Esophagus muscularis mucosa (tissue), 4 donors: ENCODE data around the gene NKX2-3. TPM values are rescaled to one million over a fixed set of nuclear protein-coding genes. Genes with fewer than 3 reads are reported as not detected.

Experiments used
- DNase-seq: peaks from one replicate; pipeline ENCODE4 v3.0.0-alpha.2; 2017; ENCODE audit errors: extremely low spot score
- H3K27ac ChIP-seq, 4 donors: fragments of 200-600 bp; sonication (generic); replicated peaks in 1 of 4; 1 replicate in 3 of 4; 2 replicates in 1 of 4; pipeline ENCODE4 v1.5.1; 2016 to 2019; ENCODE audit warnings: mild to moderate bottlenecking in 1 of 4
- H3K27me3 ChIP-seq, 4 donors: fragments of 200-600 bp; sonication (generic); one replicate each; pipeline versions ENCODE4 v1.5.1 to v1.6.0; 2016 to 2019
- H3K36me3 ChIP-seq, 4 donors: fragments of 200-600 bp; sonication (generic); one replicate each; pipeline ENCODE4 v1.5.1; 2016 to 2019
- H3K4me1 ChIP-seq, 4 donors: fragments of 200-600 bp; sonication (generic); one replicate each; pipeline ENCODE4 v1.5.1; 2016 to 2019
- H3K4me3 ChIP-seq, 4 donors: fragments of 200-600 bp; sonication (generic); 1 replicate in 2 of 4; 2 replicates in 2 of 4; pipeline ENCODE4 v1.5.1; 2016 to 2019; ENCODE audit warnings: mild to moderate bottlenecking in 4 of 4, moderate library complexity in 1 of 4
- H3K9me3 ChIP-seq, 4 donors: fragments of 200-600 bp; sonication (generic); 1 replicate in 3 of 4; 2 replicates in 1 of 4; pipeline ENCODE4 v1.5.1; 2016 to 2019
- EP300 ChIP-seq: sonication (generic); formaldehyde crosslinking; IDR thresholded peaks from one replicate; pipeline ENCODE4 v1.6.1; 2017; ENCODE audit warnings: antibody characterized with exemption
- POLR2A ChIP-seq: fragments of 450-650 bp; IDR thresholded peaks from one replicate; pipeline ENCODE4 v1.6.1; 2017; ENCODE audit warnings: antibody characterized with exemption, moderate library complexity, mild to moderate bottlenecking, low read depth
- POLR2AphosphoS5 ChIP-seq, 2 donors: sonication (generic); formaldehyde crosslinking; IDR thresholded peaks; one replicate each; pipeline ENCODE4 v1.6.1; 2017; ENCODE audit warnings: antibody characterized with exemption in 2 of 2
- WGBS: methylation state at CpG from one replicate; pipeline ENCODE4 v1.1.5; 2018; 5-methylcytosine and 5-hydroxymethylcytosine counted together
- intact Hi-C: fragments of 100-400 bp; cut with DNase I; formaldehyde crosslinking; loops from one replicate; pipeline ENCODE4 v1.15.1; 2023
- total RNA-seq, 4 donors: library from RNA; depleted of rRNA; stranded (reverse); fragments of >200 nt; gene quantifications; one replicate each; pipeline versions ENCODE4 v1.1.0 to v1.2.1, GENCODE V29; 2016
- TF ChIP-seq, protein P1 (sequence below), 3 experiments: fragments of 200-600 bp in 2 of 3; fragments of 450-650 bp in 1 of 3; sonication (generic) in 2 of 3; IDR thresholded peaks; one replicate each; pipeline ENCODE4 v1.5.1; 2017 to 2019; ENCODE audit warnings: antibody characterized with exemption in 3 of 3, mild to moderate bottlenecking in 2 of 3, moderate library complexity in 1 of 3

The NKX2-3 gene
- total RNA-seq, 4 donors from 2014 or later, result 0.19 to 0.34 TPM; not detected in 2

DNA sequence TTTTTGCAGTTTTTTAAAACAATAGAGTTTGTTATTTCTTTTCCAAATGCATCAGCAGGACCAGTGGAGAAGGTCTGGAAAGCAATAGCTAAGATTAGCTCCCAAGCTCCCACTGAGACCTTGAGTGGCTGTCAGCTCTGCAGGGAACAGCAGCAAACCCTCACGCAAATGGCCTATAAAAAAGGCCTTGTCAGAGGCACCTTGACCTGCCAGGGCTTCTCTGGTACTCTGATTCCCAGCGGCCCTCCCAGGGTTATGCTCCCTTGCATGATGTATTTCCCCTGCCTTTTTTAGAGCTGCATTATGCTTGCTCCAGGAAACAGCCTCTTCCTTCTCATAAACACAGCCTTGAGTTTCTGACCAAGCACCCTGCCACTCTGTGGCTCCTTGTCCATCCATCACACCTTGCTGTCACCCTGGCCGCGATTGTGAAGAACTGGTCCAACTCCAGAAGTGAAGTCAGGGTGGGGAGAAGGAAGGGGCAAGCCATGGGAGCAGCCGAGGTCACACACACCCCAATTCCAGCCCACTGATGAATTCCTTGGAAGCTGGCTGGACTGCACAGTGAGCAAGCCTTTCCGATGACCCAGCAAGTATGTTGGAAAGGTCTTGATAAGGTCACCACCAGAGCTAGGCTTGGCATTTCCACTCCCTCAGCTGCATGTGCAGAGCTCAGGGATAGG lies 35.3 kb upstream of the NKX2-3 start:
- intact Hi-C loops, result no loop called here
- H3K27me3 ChIP-seq, result peaks cover 0 to 38% (median 3%) of the 10 kb centered on the region in 4 donors
- WGBS, result 43% methylated on average over 6 of the region's 6 CpGs
- peaks cover 0 to 13% (median 5%) of the 10 kb centered on the region in 4 donors for H3K9me3 ChIP-seq
- H3K27ac ChIP-seq, result no peak overlapping the region
- H3K36me3 ChIP-seq, result no peaks in the 10 kb centered on the region
- H3K4me1 ChIP-seq, result no peaks in the 10 kb centered on the region
- H3K4me3 ChIP-seq, result no peak overlapping the region
- TF ChIP-seq POLR2AphosphoS5 (IDR thresholded peaks at IDR 0.05), result no peak
- TF ChIP-seq, protein P1, sequence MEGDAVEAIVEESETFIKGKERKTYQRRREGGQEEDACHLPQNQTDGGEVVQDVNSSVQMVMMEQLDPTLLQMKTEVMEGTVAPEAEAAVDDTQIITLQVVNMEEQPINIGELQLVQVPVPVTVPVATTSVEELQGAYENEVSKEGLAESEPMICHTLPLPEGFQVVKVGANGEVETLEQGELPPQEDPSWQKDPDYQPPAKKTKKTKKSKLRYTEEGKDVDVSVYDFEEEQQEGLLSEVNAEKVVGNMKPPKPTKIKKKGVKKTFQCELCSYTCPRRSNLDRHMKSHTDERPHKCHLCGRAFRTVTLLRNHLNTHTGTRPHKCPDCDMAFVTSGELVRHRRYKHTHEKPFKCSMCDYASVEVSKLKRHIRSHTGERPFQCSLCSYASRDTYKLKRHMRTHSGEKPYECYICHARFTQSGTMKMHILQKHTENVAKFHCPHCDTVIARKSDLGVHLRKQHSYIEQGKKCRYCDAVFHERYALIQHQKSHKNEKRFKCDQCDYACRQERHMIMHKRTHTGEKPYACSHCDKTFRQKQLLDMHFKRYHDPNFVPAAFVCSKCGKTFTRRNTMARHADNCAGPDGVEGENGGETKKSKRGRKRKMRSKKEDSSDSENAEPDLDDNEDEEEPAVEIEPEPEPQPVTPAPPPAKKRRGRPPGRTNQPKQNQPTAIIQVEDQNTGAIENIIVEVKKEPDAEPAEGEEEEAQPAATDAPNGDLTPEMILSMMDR (IDR thresholded peaks at IDR 0.05), result no peak
- TF ChIP-seq POLR2A, result no peak
- no peak for TF ChIP-seq EP300
- no peak for DNase-seq

DNA sequence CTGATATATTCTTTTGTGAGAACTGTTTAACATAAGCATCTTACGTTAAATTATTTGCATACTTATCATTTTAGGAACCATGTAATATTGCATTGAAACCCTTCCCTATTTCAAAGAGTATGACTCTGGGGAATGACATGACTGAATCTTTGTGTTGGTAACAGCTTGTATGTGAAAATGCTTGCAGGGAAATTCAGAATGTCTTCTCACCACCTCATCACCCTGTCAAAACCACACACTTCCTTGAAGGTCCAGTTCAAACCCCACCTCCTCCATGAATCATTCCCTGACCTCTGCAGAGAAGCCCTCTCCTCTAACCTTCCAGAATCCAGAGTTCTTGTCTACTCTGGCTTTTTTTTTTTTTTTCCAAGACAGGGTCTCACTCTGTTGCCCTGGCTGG lies 26.3 kb upstream of the NKX2-3 start:
- H3K4me3 ChIP-seq, result no peak overlapping the region
- peaks cover 0 to 55% (median 1%) of the 10 kb centered on the region in 4 donors for H3K27me3 ChIP-seq
- no peaks in the 10 kb centered on the region for H3K9me3 ChIP-seq
- no peaks in the 10 kb centered on the region for H3K4me1 ChIP-seq
- intact Hi-C loops, result no loop called here
- DNase-seq, result no peak
- no peak overlapping the region for H3K27ac ChIP-seq
- TF ChIP-seq, protein P1 (IDR thresholded peaks at IDR 0.05), result no peak
- TF ChIP-seq POLR2A, result no peak
- no peak for TF ChIP-seq EP300
- TF ChIP-seq POLR2AphosphoS5 (IDR thresholded peaks at IDR 0.05), result no peak
- no peaks in the 10 kb centered on the region for H3K36me3 ChIP-seq
- WGBS, result 82% methylated on average over 1 of the region's 1 CpG

DNA sequence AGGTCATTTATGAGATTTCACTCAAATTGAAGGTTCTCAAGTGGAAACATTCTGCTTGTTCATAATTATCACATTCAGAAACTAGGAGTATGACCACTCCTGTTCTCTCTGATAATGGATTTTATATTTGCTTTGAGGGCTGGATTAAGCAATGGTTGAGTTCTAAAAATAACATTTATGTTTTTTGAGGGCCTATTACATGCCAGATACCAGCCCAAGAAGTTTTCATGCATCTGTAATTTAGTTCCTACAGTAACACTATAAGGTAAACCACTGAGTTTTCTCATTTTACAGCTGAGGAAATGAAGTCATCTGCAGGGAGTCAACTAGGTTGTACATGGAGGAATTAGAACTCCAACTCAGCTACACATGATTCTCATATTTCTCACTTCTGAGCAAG lies 25.5 kb upstream of the NKX2-3 start:
- no peak overlapping the region for H3K27ac ChIP-seq
- no peaks in the 10 kb centered on the region for H3K36me3 ChIP-seq
- H3K4me1 ChIP-seq, result no peaks in the 10 kb centered on the region
- DNase-seq, result no peak
- H3K27me3 ChIP-seq, result peaks cover 0 to 46% (median 3%) of the 10 kb centered on the region in 4 donors
- H3K9me3 ChIP-seq, result no peaks in the 10 kb centered on the region
- intact Hi-C loops, result no loop called here
- TF ChIP-seq EP300 (no peak), POLR2A (no peak), POLR2AphosphoS5 (IDR thresholded peaks at IDR 0.05) (no peak)
- TF ChIP-seq, protein P1 (IDR thresholded peaks at IDR 0.05), result no peak
- no peak overlapping the region for H3K4me3 ChIP-seq

DNA sequence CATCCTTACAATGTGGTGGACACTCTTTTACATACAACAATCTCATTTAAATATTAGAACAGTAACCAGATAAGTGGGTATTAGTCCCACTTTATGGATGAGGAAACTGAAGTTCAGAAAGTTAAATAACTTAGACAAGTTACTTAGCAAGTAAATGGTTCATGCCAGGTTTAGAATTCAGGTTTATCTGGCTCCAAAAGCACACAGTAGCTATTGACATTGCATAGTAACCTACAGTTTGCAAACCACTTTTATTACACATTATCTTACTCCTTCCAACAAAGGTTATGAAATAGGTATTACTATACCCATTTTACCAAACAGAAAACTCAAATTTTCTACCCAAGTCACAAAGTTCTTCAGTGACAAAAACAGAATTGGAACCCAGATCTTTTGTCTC lies 19.7 kb upstream of the NKX2-3 start:
- Histone ChIP-seq H3K9me3 (no peaks in the 10 kb centered on the region), H3K36me3 (no peaks in the 10 kb centered on the region), H3K27ac (no peak overlapping the region), H3K4me3 (no peak overlapping the region), H3K4me1 (no peaks in the 10 kb centered on the region), H3K27me3 (peaks cover 0 to 65% (median 5%) of the 10 kb centered on the region in 4 donors)
- TF ChIP-seq, protein P1 (IDR thresholded peaks at IDR 0.05), result no peak
- TF ChIP-seq POLR2A (no peak), EP300 (no peak), POLR2AphosphoS5 (IDR thresholded peaks at IDR 0.05) (no peak)
- no peak for DNase-seq
- intact Hi-C loops, result no loop called here

DNA sequence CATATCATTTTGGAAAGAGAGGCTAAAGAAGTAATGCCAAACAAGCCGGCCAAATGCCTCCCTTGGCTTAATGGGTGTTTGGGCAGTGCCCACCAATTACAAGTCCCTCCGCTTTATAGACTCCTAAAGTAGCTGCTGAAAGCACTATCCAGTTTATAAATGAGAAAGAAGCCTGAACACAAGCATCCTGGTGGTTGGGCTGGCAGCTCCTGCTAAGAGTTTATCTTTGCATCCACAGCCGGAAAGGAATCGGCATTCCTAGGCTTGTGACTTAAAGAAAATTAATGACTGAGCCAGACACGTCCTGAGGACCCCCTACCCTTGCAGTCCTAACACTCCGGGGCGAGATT lies 13.1 kb upstream of the NKX2-3 start:
- 26% methylated on average over 2 of the region's 7 CpGs for WGBS
- H3K27me3 ChIP-seq, result peaks cover 7 to 85% (median 56%) of the 10 kb centered on the region in 4 donors
- H3K9me3 ChIP-seq, result no peaks in the 10 kb centered on the region
- no peak for DNase-seq
- TF ChIP-seq, protein P1 (IDR thresholded peaks at IDR 0.05), result no peak
- TF ChIP-seq POLR2A, result no peak
- no peak for TF ChIP-seq EP300
- no peak for TF ChIP-seq POLR2AphosphoS5 (IDR thresholded peaks at IDR 0.05)
- H3K4me1 ChIP-seq, result peaks cover 8 to 41% (median 36%) of the 10 kb centered on the region in 4 donors
- no peak overlapping the region for H3K27ac ChIP-seq
- no peak overlapping the region for H3K4me3 ChIP-seq
- intact Hi-C loops, result no loop called here
- H3K36me3 ChIP-seq, result no peaks in the 10 kb centered on the region
